AG08396 (cell line): ENCODE results near the gene HENMT1.

Experiments
- DNase-seq: peaks from one replicate; pipeline ENCODE4 v3.0.0; 2012; ENCODE audit warnings: low spot score, mixed read lengths

The HENMT1 gene

GRCh38 chr1:108627951-108628350 lies 32.9 kb downstream of the HENMT1 start:
- DNase-seq = no peak

GRCh38 chr1:108627256-108627655 lies 33.6 kb downstream of the HENMT1 start:
- no peak for DNase-seq

GRCh38 chr1:108624069-108624468 lies 36.8 kb downstream of the HENMT1 start:
- DNase-seq = no peak

GRCh38 chr1:108617724-108618056 lies 43.2 kb downstream of the HENMT1 start:
- DNase-seq = no peak

GRCh38 chr1:108617008-108617723 lies 43.7 kb downstream of the HENMT1 start:
- DNase-seq = no peak

GRCh38 chr1:108615544-108615943 lies 45.3 kb downstream of the HENMT1 start:
- DNase-seq = no peak

GRCh38 chr1:108612496-108612895 lies 48.4 kb downstream of the HENMT1 start:
- DNase-seq = no peak

GRCh38 chr1:108611984-108612383 lies 48.9 kb downstream of the HENMT1 start:
- DNase-seq = no peak

- no peak for DNase-seq
These were observed 50.8 kb downstream of the HENMT1 start for GRCh38 chr1:108610073-108610472.

- DNase-seq = no peak
These were observed 51.3 kb downstream of the HENMT1 start for GRCh38 chr1:108609483-108610049.

- no peak for DNase-seq
These were observed 54.4 kb downstream of the HENMT1 start for GRCh38 chr1:108606478-108606877.

GRCh38 chr1:108605633-108606032 lies 55.3 kb downstream of the HENMT1 start:
- no peak for DNase-seq

GRCh38 chr1:108601708-108602410 lies 59.0 kb downstream of the HENMT1 start:
- no peak for DNase-seq

- no peak for DNase-seq
These were observed 60.4 kb downstream of the HENMT1 start for GRCh38 chr1:108600504-108600903.

- DNase-seq = no peak
These were observed 62.6 kb downstream of the HENMT1 start for GRCh38 chr1:108598340-108598739.
